NCI-H1417 treated with DMSO at 0.1 percent for 48 hours (cell line): ENCODE data around the gene IST1.
"Not testable (repeated sequence)": the region's sequence is repeated elsewhere in the genome, so short reads cannot be mapped to it uniquely, and the experiment has no call there.

ENCODE experiments used
- DNase-seq: peaks from one replicate; lab custom pipeline; 2025; lab: John Stamatoyannopoulos, UW

Gene IST1

DNA sequence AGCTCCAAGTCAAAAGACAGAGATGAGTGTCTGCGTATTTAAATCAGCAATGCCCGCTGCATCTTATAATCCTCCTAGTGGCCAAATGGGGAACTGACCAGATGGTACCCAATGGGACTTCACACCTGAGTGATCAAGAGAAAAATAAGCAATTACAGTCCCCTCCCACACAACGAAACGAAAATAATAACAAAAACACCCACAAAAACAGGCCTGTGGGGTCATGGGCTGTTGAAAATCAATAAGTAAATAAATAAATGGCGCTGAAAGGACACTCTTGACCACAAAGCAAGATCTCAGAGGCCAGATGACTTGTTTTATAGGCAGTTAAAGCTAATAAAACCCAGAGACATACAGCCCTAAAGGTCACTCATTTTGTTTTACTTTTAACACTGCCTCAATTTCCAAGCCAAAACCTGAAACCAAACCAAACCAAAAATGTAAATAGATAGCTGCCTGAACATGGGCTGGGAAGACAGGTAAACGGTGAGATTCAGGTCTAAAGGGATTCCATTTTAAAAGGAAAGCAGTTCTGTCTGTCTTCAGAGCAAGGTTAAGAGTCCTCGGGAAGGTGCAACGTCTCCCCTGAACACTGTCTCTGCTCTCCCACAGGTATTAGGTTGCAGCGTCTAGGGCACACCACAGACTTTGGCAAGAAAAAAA, 12.7 kb upstream of the IST1 start:
- no peak for DNase-seq

DNA sequence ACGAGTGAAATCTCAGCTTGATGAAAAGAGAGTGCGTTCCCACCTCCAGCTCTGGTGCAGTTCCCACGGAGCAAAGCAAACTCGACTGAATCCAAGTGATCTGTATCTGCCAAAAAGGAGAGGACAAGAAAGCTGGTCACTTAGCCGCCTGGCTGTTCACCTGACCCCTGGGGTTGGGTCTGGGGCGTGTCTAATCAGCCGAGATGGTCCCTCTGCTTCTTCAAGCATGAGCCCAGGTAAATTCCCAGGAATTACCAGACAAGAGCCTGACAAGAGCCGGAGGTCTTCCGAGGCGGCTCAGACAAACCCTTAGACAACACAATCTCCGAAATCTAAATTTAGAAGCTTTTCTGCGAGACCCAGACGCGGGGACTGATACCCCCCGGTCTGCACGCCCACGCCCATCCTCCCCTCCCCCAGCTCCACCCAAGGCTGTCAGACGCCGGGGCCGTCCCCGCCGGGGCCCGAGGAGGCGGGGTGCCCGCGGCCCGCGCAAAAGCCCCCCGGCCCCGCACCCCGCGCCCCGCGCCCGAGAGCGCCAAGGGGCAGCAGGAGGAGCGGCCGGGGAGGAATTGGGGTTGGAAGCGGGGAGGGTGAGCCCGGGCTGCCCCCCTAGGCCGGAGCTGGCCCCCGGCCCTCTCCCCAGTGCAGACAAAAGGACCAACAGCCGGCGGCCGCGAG, 12.0 kb upstream of the IST1 start:
- no peak for DNase-seq

DNA sequence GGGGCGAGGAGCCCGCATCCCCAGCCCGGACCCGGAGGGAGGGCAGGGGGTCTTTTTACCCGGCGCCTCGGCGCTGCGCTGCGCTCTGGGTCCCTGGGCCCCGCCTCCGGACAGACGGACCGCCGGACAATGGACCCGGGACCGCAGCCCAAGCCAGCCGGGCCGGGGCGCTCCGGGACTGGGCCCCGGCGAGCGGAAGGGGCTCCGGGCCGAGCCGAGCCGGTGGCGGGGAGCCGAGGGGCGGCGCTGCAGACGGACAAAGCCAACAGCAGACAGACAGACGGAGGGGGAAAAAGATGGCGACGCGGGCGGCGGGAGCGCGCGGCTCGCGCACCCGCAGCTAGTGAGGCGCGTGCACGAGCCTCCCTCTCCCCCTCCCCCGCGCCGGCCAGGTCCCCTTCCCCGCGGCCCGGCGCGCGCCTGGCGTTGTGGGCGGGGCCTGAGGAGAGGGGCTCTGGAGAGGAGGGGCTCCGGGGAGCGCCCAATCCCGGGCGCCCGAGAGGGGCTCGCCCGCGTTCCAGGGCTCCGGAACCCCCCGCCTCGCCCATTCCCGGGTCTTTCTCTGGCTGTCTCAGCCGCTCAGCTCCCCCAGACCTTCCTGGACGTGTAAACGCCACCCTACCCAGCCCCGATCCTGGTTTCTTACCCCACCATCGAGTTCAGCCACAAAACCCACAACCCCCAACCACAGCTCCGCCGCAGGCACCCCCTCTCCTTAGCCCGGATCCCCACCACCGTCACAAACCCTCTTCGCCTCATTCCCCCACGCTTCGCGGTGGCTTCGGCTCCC, 11.3 kb upstream of the IST1 start, which contains the start of gene ZNF821:
Gene ZNF821 (minus strand): TSS at position 334 of the 790 bp plus-strand sequence. CDS start 4,236 bp downstream, outside the sequence.
- no peak for DNase-seq

DNA sequence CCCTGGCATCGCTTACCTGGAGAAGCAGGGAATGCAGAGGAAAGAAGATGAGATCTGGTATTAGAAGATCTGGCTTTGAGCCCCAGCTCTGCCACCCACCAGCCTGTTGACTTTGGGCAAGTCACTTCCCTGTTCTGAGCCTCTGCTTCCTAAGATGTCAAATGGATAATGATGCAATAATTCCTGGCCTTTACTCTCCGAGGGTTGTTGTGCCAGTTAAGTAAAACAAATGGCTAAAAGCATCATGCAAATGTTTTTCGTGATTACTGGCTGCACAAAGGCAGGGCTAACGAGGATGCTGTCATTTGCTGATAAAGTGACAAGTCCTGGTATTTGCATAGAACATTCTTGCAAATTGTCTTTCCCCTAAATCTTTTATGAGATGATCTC, 10.1 kb upstream of the IST1 start:
- DNase-seq, result no peak

DNA sequence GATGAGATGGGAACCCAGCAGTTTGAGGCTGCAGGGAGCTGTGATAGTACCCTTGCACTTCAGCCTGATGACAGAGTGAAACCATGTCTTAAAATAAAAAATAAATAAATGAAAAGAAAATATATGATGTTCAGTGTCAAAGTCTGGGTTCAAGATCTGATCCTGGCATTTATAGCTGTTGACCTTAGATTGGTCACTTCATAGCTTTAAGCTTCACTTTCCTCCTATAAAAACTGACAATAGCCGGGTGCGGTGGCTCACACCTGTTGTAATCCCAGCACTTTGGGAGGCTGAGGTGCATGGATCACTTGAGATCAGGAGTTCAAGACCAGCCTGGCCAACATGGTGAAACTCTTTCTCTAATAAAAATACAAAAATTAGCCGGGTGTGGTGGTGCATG, 6.2 kb upstream of the IST1 start:
- no peak for DNase-seq

DNA sequence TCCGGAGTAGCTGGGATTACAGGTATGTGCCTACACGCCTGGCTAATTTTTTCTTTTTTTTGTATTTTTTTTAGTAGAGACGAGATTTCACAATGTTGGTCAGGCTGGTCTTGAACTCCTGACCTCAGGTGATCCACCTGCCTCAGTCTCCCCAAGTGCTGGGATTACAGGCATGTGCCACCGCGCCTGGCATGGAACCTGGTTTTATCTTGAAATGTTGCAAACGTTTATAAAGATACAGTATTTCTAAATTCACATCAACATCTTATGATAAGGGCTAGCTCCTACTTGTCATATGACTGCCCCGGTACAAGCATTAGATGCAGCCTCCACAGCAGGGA, 1.5 kb upstream of the IST1 start:
- DNase-seq, result no peak

DNA sequence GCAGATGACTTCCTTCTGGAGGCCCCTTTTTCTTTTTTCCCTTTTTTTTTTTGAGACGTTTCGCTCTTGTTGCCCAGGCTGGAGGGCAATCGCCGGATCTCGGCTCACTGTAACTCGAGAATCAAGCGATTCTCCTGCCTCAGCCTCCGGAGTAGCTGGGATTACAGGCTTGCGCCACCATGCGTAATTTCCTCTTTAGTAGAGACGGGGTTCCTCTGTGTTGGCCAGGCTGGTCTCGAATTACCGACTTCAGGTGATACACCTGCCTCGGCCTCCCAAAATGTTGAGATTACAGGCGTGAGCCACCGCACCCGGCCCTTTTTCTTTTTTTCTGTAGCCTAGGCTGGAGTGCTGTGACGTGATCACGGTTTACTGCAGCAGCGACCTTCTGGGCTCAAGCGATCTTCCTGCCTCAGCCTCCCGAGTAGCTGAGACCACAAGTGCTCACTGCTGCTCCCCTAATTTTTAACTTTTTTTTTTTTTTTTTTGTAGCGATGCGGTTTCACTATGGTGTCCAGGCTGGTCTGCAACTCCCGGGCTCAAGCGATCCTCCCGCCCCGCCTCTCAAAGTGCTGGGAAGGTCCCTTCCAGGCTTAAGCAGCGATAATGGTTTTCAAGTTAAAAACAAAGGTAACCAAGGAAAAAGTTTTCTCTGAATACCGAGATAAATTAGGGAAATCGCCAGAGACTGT, 956 bp upstream of the IST1 start:
- no peak for DNase-seq

DNA sequence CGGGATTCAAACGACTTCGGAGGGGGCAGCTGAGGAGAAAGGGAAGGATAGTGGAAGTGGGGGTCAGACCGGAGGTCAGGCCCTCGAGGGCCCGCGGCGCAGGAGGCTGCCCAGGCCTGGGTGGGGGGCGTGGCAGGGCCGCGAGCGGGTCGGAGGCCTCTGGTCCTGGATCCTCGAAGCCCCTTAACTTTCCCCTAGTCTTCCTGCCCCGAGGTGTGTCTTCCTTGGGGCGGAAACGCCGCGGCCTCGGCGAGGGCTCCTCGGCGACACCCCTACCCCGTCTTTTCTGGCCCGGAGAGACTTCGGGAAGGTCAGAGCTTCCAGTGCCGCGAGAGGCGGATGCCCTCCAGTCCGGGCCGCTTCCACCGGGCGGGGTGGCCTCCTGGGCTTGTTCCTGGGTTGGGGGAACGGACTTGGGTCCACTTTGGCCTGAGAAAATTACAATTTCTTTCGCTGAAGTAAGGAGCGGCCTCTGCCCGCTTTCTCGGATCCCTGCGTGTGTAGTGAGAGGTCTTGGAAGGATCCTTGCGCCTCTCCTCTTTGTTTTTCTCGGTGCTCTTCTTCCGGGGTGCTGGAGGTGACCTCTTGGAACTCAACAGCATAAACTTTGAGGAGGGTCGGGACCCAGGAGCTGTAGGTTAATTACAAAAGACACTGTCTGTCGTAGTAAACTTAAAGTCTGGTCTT, 491 bp downstream of the IST1 start:
- no peak for DNase-seq

DNA sequence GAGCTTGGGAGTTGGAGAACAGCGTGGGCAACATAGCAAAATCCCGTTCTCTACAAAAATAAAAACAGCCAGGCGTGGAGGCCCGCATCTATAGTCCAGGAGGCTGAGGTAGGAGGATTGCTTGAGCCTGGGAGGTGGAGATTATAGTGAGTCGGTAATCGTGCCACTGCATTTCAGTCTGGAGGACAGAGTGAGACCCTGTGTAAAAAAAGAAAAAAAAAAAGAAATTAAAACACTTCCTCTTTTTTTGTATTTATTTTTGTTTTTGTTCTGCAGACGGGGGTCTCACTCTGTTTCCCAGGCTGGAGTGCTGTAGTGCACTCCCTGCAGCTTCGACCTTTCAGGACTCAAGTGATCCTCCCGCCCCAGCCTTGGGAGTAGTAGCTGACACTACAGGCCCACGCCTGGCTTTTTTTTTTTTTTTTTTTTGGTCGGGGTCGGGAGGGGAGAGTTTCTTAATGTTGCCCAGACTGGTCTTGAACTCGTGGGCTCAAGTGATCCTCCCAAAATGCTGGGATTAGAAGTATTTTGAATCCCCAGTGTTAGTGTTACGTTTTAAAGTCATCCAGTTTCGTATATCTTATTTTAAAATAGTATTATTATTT, 1.5 kb downstream of the IST1 start:
- DNase-seq, result no peak

DNA sequence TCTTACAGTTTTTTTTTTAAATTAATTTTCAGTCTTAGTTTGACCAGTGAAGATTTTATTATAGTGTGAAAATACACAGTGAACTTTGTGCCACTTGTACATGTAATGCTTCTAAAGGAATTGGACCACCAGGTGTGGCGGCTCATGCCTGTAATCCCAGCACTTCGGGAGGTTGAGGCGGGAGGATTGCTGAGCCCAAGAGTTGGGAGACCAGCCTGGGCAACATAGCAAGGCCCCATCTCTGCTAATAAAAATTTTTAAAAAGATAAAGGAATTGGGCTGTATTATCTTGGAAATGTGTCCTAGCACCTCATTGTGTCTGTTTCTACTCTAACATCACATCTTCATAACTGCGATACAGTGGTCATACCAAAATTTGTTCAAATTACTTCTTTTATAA, 3.8 kb downstream of the IST1 start:
- DNase-seq, result no peak

DNA sequence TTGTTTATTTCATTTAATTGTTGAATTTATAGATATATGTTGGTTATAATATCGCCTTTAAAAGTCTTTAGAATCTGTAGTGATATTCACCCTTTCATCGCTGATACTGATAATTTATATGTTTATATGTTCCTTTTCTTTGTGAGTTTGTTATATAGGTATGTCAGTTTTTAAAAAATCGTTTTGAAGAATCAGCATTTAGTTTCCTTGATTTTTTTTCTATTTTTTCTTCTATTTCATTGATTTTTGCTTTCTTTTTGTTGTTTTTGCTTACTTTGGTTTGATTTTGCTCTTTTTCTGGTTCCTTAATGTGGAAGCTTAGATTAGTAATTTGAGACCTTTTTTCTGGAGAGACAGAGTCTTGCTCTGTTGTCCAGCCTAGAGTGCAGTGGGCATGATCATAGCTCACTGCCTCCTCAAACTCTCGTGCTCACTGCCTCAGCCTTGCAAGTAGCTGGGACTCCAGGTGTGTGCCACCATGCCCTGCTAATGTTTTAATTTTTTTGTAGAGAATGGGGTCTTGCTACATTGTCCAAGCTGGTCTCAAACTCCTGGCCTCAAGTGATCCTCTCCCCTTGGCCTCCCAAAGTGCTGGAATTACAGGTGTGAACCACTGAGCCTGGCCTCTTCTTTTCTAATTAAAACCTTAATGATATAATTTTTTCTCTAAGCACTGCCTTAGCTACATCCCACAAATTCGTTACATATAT, 7.5 kb downstream of the IST1 start:
- DNase-seq, result no peak

DNA sequence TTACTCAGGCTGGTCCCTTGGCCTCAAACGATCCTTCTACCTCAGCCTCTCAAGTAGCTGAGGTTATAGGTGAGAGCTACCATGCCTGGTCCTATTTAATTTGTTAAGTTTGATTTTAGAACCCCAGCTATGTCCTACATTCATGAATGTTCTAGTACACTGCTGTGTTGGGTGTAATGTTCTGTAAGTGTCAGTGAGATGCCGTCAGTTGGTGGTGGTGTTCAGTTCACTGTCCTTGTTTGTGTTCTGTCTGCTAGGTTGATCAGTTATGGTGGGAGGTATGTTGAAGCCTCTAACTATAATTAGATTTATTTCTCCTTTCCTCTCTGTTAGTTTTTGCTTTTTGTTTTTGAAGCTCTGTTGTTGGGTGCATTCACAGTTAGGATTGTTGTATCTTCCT, 8.3 kb downstream of the IST1 start:
- DNase-seq, result no peak

DNA sequence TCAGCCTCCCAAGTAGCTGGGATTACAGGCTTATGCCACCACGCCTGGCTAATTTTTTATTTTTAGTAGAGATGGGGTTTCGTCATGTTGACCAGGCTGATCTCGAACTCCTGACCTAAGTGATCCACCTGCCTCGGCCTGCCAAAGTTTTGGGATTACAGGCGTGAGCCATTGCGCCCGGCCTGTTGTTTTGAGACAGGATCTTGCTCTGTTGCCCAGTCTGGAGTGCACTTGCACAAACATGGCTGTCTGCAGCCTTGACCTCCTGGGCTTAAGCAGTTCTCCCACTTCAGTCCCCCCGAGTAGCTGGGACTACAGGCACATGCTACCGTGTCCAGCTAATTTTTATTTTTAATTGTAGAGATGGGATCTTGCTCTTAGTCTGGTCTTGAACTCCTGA, 8.9 kb downstream of the IST1 start:
- no peak for DNase-seq

DNA sequence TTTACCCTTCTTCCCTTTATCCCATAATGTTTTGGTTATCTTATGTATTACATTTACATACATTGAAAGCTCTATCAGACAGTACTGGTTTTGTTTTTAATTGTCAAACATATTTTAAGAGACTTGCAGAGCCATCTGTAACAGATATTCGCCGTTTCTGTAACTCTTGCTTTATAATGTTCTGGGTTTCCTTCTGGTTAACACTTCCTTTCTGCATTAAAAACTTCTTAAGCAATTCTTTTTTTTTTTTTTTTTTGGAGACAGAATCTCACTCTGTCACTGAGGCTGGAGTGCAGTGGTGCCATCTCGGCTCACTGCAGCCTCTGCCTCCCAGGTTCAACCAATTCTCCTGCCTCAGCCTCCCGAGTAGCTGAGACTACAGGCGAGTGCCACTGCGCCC, 10.4 kb downstream of the IST1 start:
- not testable (repeated sequence) for DNase-seq

DNA sequence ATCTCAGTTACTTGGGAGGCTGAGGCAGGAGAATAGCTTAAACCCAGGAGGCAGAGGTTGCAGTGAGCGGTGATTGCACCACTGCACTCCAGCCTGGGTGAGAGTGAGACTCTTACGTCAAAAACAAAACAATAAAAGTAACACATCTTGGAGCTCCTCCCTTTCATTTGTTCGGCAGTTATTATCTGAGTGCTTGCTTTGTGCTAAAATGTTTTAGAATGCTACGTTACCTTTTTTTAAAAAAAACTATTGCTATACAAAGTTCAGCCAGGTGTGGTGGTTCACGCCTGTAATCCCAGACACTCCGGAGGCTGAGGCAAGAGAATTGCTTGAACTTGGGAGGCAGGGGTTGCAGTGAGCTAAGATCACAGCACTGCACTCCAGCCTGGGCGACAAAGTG, 15.8 kb downstream of the IST1 start:
- DNase-seq, result no peak

DNA sequence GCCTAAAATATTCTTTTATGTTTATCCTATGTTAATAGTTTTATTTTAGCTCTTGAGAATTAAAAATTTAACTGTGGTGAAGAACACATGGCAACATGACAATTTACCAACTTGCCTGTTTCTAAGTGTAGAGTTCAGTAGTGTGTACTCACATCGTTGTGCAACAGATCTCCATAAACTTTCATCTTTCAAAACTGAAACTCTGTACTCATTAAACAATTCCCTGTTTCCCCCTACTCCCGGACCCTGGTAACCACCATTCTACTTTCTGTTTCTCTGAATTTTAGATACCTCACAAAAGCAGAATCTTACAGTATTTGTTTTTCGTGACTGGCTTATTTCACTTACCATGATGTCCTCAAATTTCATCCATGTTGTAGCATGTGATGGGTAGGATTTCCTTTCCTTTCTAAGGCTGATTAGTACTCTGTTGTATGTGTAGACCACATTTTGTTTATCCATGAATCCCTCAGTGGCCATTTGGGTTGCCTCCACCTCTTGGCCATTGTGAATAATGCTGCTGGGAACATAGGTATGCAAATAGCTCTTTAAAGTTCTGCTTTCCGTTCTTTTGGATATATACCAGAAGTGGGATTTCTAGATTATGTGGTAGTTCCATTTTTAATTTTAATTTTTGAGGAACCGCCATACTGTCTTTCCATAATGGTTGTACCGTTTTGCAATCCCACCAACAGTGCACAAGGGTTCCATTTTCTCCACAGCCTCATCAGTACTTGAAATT, 17.4 kb downstream of the IST1 start:
- DNase-seq, result no peak

DNA sequence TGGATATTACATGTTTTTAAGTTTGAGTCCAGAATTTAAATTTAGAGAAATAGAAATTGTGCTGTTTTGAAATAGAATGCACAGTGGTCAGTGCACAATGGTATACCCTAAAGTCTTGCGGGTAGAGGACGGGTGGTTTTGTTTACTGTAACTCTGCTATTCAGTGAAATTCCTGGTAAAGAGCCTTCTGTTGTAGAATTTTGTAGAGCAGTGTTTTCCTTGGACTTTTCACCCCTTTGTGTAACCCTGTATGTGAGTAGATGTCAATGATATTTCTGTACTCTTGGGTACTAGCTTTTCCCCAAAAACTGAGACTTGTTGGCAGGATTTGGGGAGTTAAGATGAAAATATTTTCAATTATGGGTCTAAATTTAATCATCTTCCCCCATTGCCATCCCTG, 19.5 kb downstream of the IST1 start:
- DNase-seq, result no peak

DNA sequence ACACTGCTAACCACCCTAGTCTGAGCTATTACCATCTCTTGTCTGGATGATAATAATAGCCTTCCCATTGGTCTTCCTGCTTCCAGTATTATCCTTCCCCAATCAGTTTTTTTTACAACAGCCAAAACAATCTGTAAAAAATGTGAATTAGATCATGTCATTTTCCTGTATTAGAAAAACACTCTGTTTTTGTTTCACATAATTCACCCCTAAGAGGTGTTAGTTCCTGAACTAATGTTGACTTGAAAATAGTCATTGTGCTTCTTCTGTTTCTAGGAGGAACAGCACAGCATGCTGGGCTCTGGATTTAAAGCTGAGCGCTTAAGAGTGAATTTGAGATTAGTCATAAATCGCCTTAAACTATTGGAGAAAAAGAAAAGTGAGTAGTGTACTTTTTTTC, 20.0 kb downstream of the IST1 start:
- DNase-seq, result no peak

DNA sequence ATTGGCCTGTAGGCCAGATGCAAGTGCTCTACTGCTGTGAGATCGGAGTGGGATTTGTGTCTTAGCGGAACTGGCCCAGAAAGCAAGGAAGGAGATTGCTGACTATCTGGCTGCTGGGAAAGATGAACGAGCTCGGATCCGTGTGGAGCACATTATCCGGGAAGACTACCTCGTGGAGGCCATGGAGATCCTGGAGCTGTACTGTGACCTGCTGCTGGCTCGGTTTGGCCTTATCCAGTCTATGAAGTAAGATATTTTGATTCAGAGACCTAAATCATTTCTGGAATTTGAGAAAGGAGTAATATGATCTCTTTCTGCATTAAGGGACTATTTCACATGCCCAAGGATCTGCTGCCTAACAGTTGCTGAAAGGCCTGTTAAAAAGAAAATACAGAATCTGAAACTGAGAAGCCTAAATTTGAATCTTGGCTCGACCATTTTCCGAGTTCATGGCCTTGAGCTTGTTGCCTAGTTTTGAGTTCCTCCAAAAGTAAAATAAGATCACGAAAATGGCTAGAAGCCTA, 21.1 kb downstream of the IST1 start:
- no peak for DNase-seq

DNA sequence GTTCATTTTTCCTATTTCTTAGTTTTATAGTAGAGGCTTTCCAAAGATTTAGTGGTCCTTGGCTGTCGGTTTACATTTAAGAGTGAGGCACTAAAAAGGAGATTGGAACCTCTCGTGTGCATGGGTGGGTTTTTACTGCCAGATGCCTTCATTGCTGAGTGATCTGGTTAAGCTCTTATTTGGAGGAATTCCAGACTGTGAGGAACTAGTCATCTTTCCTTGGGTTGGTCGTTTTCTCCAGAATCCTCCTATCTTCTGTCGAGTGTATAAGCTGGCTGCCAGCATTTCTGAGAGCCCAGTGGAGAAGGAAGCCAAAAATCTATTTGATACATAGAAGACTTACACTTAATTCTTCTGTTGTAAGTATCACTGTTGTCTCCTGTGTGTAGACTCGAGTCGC, 22.6 kb downstream of the IST1 start:
- DNase-seq, result no peak
